K562 (cell line): ENCODE results near the gene DOCK4.

Experiments used
- CXXC5 ChIP-seq: fragments of 250-450 bp; sonication (Bioruptor Pico); IDR thresholded peaks from 2 replicates; pipeline ENCODE4 v1.8.0; 2022; ENCODE audit warnings: inconsistent platforms, mild to moderate bottlenecking, moderate library complexity
- KLF1 ChIP-seq: fragments of 450-650 bp; IDR thresholded peaks from 2 replicates; pipeline ENCODE4 v1.6.1; 2016; ENCODE audit warnings: missing genetic modification characterization, missing compliant biosample characterization
- ZNF263 ChIP-seq: sonication (generic); formaldehyde crosslinking; IDR thresholded peaks from 2 replicates; pipeline ENCODE4 v1.8.0; 2022; ENCODE audit warnings: mild to moderate bottlenecking, missing genetic modification reagents, borderline replicate concordance

GRCh38 chr7:112207765-112208164 is 1.6 kb upstream of the DOCK4 start:
- TF ChIP-seq CXXC5 = no peak
- no peak for TF ChIP-seq KLF1 (tag)
- no peak for TF ChIP-seq ZNF263
